ENCODE measurements around the gene TPRN. TPM values are rescaled to one million over a fixed set of nuclear protein-coding genes. Genes with fewer than 3 reads are reported as not detected.
A peak's percentile ranks its signal among the peaks of the same experiment; 100 is the strongest.

The TPRN gene
- total and polyA plus RNA-seq, 9 of the 15 experiments (the other 6 are each of a cell fraction or from before 2014, with no cell fraction given) = 0.31 to 31.9 (median 4.4) TPM

- TF ChIP-seq FOXJ3 (CRISPR knock-in tag; IDR thresholded peaks at IDR 0.05) (no peak), TEAD1 (CRISPR knock-in tag; IDR thresholded peaks at IDR 0.05) (no peak), SMARCA4 (IDR thresholded peaks at IDR 0.05) (no peak), CC2D1A (IDR thresholded peaks at IDR 0.05) (no peak), EHMT2 (IDR thresholded peaks at IDR 0.05) (no peak), SP1 (CRISPR knock-in tag; IDR thresholded peaks at IDR 0.05) (0 out of 2 replicates have a peak, but pooled peaks have one; percentile 17), BRCA1 (IDR thresholded peaks at IDR 0.05) (no peak), BRCA1 (CRISPR knock-in tag; IDR thresholded peaks at IDR 0.05) (0 out of 2 replicates have a peak, but pooled peaks have one; percentile 22), SUPT5H (IDR thresholded peaks at IDR 0.05) (no peak), POLR2G (IDR thresholded peaks at IDR 0.05; ENCODE audit: low read depth, low read length) (peak; percentile 43), ZNF121 (CRISPR knock-in tag; conservative IDR thresholded peaks at IDR 0.05) (no peak), TAF9B (IDR thresholded peaks at IDR 0.05; ENCODE audit: partially characterized antibody) (no peak), RFX5 (IDR thresholded peaks at IDR 0.05; ENCODE audit: low read depth, low read length) (no peak), ARID1B (IDR thresholded peaks at IDR 0.05) (no peak), KLF13 (tag; IDR thresholded peaks at IDR 0.05; ENCODE audit: borderline replicate concordance, low read depth) (peak; percentile 24; the same call in 1 of the 2 replicates), ZNF740 (CRISPR knock-in tag; IDR thresholded peaks at IDR 0.05) (peak; percentile 48; the same call in 1 of the 2 replicates), ZNF740 (tag; IDR thresholded peaks at IDR 0.05) (no peak), E2F6 (IDR thresholded peaks at IDR 0.05; ENCODE audit: borderline replicate concordance in 1 of 2, extremely low read depth in 1 of 2, insufficient read depth in 1 of 2, insufficient read length in 1 of 2, low read depth in 1 of 2, low read length in 1 of 2, poor library complexity in 1 of 2, severe bottlenecking in 1 of 2) (peak in 1 of 2 experiments; percentile 50), CCNT2 (IDR thresholded peaks at IDR 0.05; ENCODE audit: borderline replicate concordance, extremely low read depth, insufficient read length, low read depth, low read length) (no peak), SAFB (IDR thresholded peaks at IDR 0.05; ENCODE audit: borderline replicate concordance, low read depth, low read length) (0 out of 2 replicates have a peak, but pooled peaks have one; percentile 28)
- TF ChIP-seq, protein P1, sequence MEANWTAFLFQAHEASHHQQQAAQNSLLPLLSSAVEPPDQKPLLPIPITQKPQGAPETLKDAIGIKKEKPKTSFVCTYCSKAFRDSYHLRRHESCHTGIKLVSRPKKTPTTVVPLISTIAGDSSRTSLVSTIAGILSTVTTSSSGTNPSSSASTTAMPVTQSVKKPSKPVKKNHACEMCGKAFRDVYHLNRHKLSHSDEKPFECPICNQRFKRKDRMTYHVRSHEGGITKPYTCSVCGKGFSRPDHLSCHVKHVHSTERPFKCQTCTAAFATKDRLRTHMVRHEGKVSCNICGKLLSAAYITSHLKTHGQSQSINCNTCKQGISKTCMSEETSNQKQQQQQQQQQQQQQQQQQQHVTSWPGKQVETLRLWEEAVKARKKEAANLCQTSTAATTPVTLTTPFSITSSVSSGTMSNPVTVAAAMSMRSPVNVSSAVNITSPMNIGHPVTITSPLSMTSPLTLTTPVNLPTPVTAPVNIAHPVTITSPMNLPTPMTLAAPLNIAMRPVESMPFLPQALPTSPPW (CRISPR knock-in tag; IDR thresholded peaks at IDR 0.05) = peak; percentile 48; the same call in 1 of the 2 replicates
- TF ChIP-seq, protein P2, sequence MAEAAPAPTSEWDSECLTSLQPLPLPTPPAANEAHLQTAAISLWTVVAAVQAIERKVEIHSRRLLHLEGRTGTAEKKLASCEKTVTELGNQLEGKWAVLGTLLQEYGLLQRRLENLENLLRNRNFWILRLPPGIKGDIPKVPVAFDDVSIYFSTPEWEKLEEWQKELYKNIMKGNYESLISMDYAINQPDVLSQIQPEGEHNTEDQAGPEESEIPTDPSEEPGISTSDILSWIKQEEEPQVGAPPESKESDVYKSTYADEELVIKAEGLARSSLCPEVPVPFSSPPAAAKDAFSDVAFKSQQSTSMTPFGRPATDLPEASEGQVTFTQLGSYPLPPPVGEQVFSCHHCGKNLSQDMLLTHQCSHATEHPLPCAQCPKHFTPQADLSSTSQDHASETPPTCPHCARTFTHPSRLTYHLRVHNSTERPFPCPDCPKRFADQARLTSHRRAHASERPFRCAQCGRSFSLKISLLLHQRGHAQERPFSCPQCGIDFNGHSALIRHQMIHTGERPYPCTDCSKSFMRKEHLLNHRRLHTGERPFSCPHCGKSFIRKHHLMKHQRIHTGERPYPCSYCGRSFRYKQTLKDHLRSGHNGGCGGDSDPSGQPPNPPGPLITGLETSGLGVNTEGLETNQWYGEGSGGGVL (CRISPR knock-in tag; IDR thresholded peaks at IDR 0.05) = no peak
These were observed 43.8 kb downstream of the TPRN start (continued) for GRCh38 chr9:137156567-137157375.
